Natural killer cell (primary cell): ENCODE data around the gene PLB1. TPM values are rescaled to one million over a fixed set of nuclear protein-coding genes. Genes with fewer than 3 reads are reported as not detected.

Source experiments
- ATAC-seq, 3 donors: fragments of 150-1000 bp in 2 of 3; fragments of 200-7000 bp in 1 of 3; cut with Tn5 transposase; 1 replicate in 1 of 3; 2 replicates in 2 of 3; pipeline ENCODE4 v1.10.0; 2021; ENCODE audit warnings: mild to moderate bottlenecking in 2 of 3, moderate library complexity in 2 of 3
- DNase-seq, 2 donors: peaks; one replicate each; pipeline versions ENCODE4 v3.0.0 to v3.0.0-alpha.2; 2013 to 2021; ENCODE audit warnings: mixed read lengths in 1 of 2
- H3K27ac ChIP-seq: one replicate; pipeline ENCODE4 v1.5.1; 2013; ENCODE audit warnings: mild to moderate bottlenecking, low read length
- H3K27me3 ChIP-seq: one replicate; pipeline ENCODE4 v1.6.1; 2013; ENCODE audit warnings: low read length; ENCODE audit not compliant: control insufficient read depth, insufficient read depth
- H3K36me3 ChIP-seq: one replicate; pipeline ENCODE4 v1.6.1; 2013; ENCODE audit warnings: low read length; ENCODE audit not compliant: control insufficient read depth, insufficient read depth
- H3K4me1 ChIP-seq: one replicate; pipeline ENCODE4 v1.6.1; 2013; ENCODE audit warnings: low read length; ENCODE audit not compliant: control insufficient read depth, insufficient read depth
- H3K4me3 ChIP-seq: one replicate; pipeline ENCODE4 v1.5.1; 2013; ENCODE audit warnings: low read length
- H3K9me3 ChIP-seq: one replicate; pipeline ENCODE4 v1.6.1; 2013; ENCODE audit warnings: low read length; ENCODE audit not compliant: control insufficient read depth, insufficient read depth
- H3K27ac Mint-ChIP-seq, 2 donors: one replicate each; pipeline ENCODE4 v1.8.0; 2022; ENCODE audit warnings: mild to moderate bottlenecking in 2 of 2, mixed read lengths in 2 of 2, moderate library complexity in 1 of 2
- H3K27me3 Mint-ChIP-seq, 2 donors: one replicate each; pipeline ENCODE4 v1.8.0; 2022; ENCODE audit warnings: low read depth in 2 of 2, mixed read lengths in 2 of 2
- H3K36me3 Mint-ChIP-seq: one replicate; pipeline ENCODE4 v1.8.0; 2022; ENCODE audit warnings: mixed read lengths
- H3K4me1 Mint-ChIP-seq, 2 donors: one replicate each; pipeline ENCODE4 v1.8.0; 2022; ENCODE audit warnings: mixed read lengths in 2 of 2
- H3K4me3 Mint-ChIP-seq: one replicate; pipeline ENCODE4 v1.8.0; 2022; ENCODE audit warnings: mild to moderate bottlenecking, moderate library complexity, mixed read lengths
- H3K9me3 Mint-ChIP-seq, 2 donors: one replicate each; pipeline ENCODE4 v1.8.0; 2022; ENCODE audit warnings: mixed read lengths in 2 of 2
- WGBS: methylation state at CpG from one replicate; pipeline ENCODE4 v1.1.7; 2013; ENCODE audit warnings: missing lambda C conversion rate; ENCODE audit not compliant: insufficient coverage; 5-methylcytosine and 5-hydroxymethylcytosine counted together
- intact Hi-C: fragments of 100-400 bp; cut with micrococcal nuclease; formaldehyde crosslinking; loops from one replicate; pipeline ENCODE4 v1.14.2; 2022
- total RNA-seq, 4 donors: library from RNA; stranded (reverse); fragments of 120-200 nt in 1 of 4; gene quantifications; one replicate each; pipeline versions ENCODE4 v1.2.3 to v1.2.4, GENCODE V29; 2013 to 2022
- TF ChIP-seq, protein P1 (sequence below): fragments of 200-600 bp; IDR thresholded peaks from one replicate; pipeline ENCODE4 v1.8.0; 2022; ENCODE audit warnings: antibody characterized with exemption

The PLB1 gene
- total RNA-seq, 3 donors from 2014 or later (not counting 1 experiment from before 2014, with no cell fraction given), result 1.7 to 2.6 (median 1.9) TPM

DNA sequence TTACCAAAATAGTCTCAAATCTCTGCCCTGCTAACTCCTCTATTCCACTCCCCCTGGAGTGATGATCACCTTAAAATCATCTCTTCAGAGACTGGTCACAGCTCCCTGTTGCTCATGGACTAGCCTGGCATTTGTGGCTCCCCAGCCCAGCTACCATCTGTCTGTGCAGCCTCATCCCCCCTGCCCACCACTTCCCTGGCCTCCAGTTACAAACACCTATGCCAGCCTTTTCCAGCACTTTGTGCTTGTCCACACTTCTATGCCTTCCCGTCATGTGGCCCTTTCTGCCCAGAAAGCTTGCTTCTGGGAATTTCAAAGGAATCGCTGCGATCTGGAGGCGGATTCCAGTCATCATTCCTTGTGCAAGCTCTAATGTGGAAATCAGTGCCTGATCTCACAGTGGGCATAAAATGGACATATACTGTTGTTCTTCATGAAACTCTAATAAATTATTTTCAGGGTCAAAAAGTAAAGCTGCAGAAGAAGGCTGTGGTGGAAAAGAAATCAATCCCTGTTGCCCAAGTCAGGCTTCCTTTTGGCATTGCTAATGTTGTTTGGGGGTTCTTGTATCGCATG, 19.4 kb downstream of the PLB1 start:
- ATAC-seq (no peak), DNase-seq (no peak)
- Histone ChIP-seq H3K4me3 (no peak overlapping the region), H3K36me3 (no peaks in the 10 kb centered on the region), H3K4me1 (no peaks in the 10 kb centered on the region), H3K9me3 (peaks cover 2% of the 10 kb centered on the region), H3K27ac (no peak overlapping the region), H3K27me3 (no peaks in the 10 kb centered on the region)
- H3K4me1 Mint-ChIP-seq, result no peaks in the 10 kb centered on the region
- WGBS, result 93% methylated on average over 5 of the region's 5 CpGs
- intact Hi-C loops, result no loop called here
- H3K36me3 Mint-ChIP-seq, result peaks cover 16% of the 10 kb centered on the region
- peaks cover 3 to 9% of the 10 kb centered on the region in 2 donors for H3K9me3 Mint-ChIP-seq
- TF ChIP-seq, protein P1, sequence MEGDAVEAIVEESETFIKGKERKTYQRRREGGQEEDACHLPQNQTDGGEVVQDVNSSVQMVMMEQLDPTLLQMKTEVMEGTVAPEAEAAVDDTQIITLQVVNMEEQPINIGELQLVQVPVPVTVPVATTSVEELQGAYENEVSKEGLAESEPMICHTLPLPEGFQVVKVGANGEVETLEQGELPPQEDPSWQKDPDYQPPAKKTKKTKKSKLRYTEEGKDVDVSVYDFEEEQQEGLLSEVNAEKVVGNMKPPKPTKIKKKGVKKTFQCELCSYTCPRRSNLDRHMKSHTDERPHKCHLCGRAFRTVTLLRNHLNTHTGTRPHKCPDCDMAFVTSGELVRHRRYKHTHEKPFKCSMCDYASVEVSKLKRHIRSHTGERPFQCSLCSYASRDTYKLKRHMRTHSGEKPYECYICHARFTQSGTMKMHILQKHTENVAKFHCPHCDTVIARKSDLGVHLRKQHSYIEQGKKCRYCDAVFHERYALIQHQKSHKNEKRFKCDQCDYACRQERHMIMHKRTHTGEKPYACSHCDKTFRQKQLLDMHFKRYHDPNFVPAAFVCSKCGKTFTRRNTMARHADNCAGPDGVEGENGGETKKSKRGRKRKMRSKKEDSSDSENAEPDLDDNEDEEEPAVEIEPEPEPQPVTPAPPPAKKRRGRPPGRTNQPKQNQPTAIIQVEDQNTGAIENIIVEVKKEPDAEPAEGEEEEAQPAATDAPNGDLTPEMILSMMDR, result no peak
- H3K27me3 Mint-ChIP-seq, result peaks cover 36 to 54% of the 10 kb centered on the region in 2 donors
- H3K4me3 Mint-ChIP-seq, result no peak overlapping the region
- H3K27ac Mint-ChIP-seq, result no peak overlapping the region

DNA sequence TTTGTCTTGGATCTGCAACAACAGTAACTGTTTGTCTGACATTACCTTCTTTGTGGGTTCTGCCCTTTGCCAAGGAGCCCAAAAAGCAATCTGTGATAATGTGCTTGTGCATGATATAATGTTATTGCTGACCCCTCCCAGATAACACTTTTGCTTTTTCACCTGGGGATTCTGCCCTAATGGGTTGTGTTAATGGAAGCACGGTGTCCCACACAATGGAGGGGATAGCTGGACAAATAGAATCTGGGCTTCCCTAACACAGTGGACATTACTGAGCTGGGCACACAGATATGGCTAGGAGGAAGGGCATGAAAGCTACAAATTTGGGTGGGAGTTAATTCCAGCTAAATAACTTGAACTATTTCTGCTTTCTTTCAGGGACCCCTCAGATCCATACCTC, 20.6 kb downstream of the PLB1 start:
- H3K4me1 Mint-ChIP-seq, result no peaks in the 10 kb centered on the region
- ATAC-seq, result no peak
- H3K4me3 ChIP-seq, result no peak overlapping the region
- no peaks in the 10 kb centered on the region for H3K36me3 ChIP-seq
- H3K4me1 ChIP-seq, result no peaks in the 10 kb centered on the region
- H3K27me3 ChIP-seq, result no peaks in the 10 kb centered on the region
- H3K9me3 ChIP-seq, result peaks cover 2% of the 10 kb centered on the region
- no peak for DNase-seq
- H3K4me3 Mint-ChIP-seq, result no peak overlapping the region
- TF ChIP-seq, protein P1, result no peak
- 80% methylated on average over 1 of the region's 1 CpG for WGBS
- intact Hi-C loops, result no loop called here
- H3K27ac ChIP-seq, result no peak overlapping the region
- H3K36me3 Mint-ChIP-seq, result peaks cover 16% of the 10 kb centered on the region
- peaks cover 3 to 9% of the 10 kb centered on the region in 2 donors for H3K9me3 Mint-ChIP-seq
- no peak overlapping the region for H3K27ac Mint-ChIP-seq
- peaks cover 40 to 60% of the 10 kb centered on the region in 2 donors for H3K27me3 Mint-ChIP-seq

DNA sequence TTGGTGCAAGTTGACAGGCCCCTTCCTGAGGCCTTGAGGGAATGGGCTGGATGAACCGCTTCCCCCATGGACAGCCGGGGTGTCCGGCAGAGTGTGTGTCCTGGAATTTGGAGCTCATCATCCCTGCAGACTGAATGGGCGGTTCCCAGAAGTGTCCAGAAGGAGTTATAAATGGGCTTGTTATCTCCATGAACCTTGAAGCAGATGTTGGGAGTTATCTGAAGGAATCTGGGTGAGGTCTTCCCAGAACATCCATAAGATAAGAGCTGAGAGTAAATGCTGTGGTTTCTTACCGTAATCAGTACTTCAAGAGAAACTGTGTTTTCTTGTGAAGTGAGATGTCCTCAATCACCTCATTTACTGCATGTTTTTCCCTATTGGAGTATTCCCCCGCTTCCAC, 21.1 kb downstream of the PLB1 start:
- no peak overlapping the region for H3K27ac ChIP-seq
- Mint-ChIP-seq H3K27me3 (peaks cover 41 to 65% of the 10 kb centered on the region in 2 donors), H3K4me1 (no peaks in the 10 kb centered on the region), H3K27ac (no peak overlapping the region), H3K36me3 (peaks cover 15% of the 10 kb centered on the region), H3K4me3 (no peak overlapping the region), H3K9me3 (peaks cover 3 to 8% of the 10 kb centered on the region in 2 donors)
- TF ChIP-seq, protein P1, result no peak
- no peaks in the 10 kb centered on the region for H3K27me3 ChIP-seq
- no peaks in the 10 kb centered on the region for H3K36me3 ChIP-seq
- H3K4me3 ChIP-seq, result no peak overlapping the region
- H3K9me3 ChIP-seq, result no peaks in the 10 kb centered on the region
- WGBS, result 93% methylated on average over 6 of the region's 6 CpGs
- ATAC-seq (no peak), DNase-seq (no peak)
- intact Hi-C loops, result no loop called here
- no peaks in the 10 kb centered on the region for H3K4me1 ChIP-seq

DNA sequence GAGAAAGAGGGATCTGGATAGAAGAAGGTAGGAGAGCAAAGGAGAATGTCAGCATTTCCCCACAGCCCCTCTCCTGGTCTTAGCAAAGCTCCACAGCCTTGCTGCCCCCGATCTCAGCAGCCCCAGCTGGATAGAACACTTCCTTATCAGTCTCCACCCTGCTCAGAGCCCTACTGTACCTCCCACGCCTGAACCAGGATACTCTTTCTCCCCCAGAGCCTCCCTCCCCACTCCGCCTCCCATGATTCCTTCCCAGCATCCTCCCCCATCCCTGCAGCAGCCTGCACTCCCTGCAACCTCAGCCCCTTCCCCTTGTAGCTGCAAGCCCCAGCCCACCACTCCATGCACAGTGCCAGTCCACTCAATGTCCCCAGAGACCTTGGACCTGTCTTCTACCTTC, 25.8 kb downstream of the PLB1 start:
- no peak overlapping the region for H3K4me3 ChIP-seq
- Mint-ChIP-seq H3K27ac (no peak overlapping the region), H3K27me3 (peaks cover 44 to 58% of the 10 kb centered on the region in 2 donors), H3K4me3 (no peak overlapping the region), H3K9me3 (no peaks in the 10 kb centered on the region), H3K36me3 (no peaks in the 10 kb centered on the region), H3K4me1 (no peaks in the 10 kb centered on the region)
- H3K27ac ChIP-seq, result no peak overlapping the region
- no peaks in the 10 kb centered on the region for H3K9me3 ChIP-seq
- 49% methylated on average over 3 of the region's 3 CpGs for WGBS
- ATAC-seq, result no peak
- TF ChIP-seq, protein P1, result no peak
- H3K27me3 ChIP-seq, result no peaks in the 10 kb centered on the region
- no peak for DNase-seq
- intact Hi-C loops, result no loop called here
- no peaks in the 10 kb centered on the region for H3K36me3 ChIP-seq
- no peaks in the 10 kb centered on the region for H3K4me1 ChIP-seq
